Measurements from ENCODE around the gene NPFF. TPM values are rescaled to one million over a fixed set of nuclear protein-coding genes. Genes with fewer than 3 reads are reported as not detected.

The NPFF gene
- polyA plus RNA-seq, 2 of the 4 experiments (the other 2 are of a cell fraction) = 0.17 TPM; not detected in 1

DNA sequence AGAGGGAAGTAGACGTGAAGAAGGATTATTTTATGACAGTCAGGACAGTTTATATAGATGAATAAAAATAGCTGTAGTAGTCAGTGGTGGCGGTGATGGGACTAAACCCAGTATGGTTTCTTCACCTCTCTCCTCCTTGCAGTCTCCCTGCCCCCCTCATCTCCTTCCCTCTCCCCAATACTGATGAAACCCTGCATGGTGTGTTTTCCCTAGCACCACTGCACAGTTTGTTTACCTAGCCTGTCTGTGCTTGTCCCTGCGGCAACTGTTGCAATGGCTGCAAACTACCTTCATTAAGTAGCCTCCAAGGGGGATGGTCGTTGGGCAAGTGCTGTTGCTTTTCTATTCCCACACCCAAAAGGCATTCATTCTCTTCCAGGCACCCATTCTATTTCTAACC, 40.6 kb downstream of the NPFF start:
- TF ChIP-seq, protein P1, sequence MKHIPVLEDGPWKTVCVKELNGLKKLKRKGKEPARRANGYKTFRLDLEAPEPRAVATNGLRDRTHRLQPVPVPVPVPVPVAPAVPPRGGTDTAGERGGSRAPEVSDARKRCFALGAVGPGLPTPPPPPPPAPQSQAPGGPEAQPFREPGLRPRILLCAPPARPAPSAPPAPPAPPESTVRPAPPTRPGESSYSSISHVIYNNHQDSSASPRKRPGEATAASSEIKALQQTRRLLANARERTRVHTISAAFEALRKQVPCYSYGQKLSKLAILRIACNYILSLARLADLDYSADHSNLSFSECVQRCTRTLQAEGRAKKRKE (CRISPR knock-in tag; IDR thresholded peaks at IDR 0.05; ENCODE audit: low read depth) = no peak
- TF ChIP-seq, protein P2, sequence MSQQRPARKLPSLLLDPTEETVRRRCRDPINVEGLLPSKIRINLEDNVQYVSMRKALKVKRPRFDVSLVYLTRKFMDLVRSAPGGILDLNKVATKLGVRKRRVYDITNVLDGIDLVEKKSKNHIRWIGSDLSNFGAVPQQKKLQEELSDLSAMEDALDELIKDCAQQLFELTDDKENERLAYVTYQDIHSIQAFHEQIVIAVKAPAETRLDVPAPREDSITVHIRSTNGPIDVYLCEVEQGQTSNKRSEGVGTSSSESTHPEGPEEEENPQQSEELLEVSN (IDR thresholded peaks at IDR 0.05; ENCODE audit: borderline replicate concordance, low read depth) = no peak
- TF ChIP-seq ZFP36 (IDR thresholded peaks at IDR 0.05; ENCODE audit: borderline replicate concordance, partially characterized antibody) (no peak), HOXB5 (CRISPR knock-in tag; IDR thresholded peaks at IDR 0.05) (no peak), MAFK (IDR thresholded peaks at IDR 0.05; ENCODE audit: partially characterized antibody) (no peak), FOSB (CRISPR knock-in tag; IDR thresholded peaks at IDR 0.05) (0 out of 2 replicates have a peak, but pooled peaks have one; percentile 8)
- TF ChIP-seq, protein P3, sequence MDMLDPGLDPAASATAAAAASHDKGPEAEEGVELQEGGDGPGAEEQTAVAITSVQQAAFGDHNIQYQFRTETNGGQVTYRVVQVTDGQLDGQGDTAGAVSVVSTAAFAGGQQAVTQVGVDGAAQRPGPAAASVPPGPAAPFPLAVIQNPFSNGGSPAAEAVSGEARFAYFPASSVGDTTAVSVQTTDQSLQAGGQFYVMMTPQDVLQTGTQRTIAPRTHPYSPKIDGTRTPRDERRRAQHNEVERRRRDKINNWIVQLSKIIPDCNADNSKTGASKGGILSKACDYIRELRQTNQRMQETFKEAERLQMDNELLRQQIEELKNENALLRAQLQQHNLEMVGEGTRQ (IDR thresholded peaks at IDR 0.05) = no peak
- WGBS (ENCODE audit: missing lambda C conversion rate) = 85% methylated on average over 4 of the region's 4 CpGs
- Histone ChIP-seq H3K9me3 (no peaks in the 10 kb centered on the region), H3K4me1 (peaks cover 31% of the 10 kb centered on the region; the same call in 2 of the 3 replicates), H3K27ac (no peak overlapping the region), H3K4me2 (no peak overlapping the region), H3K4me3 (no peak overlapping the region)
- CTCF ChIA-PET = interaction anchor here (1.1 to 3.3 kb wide), 2 partner anchors 8 to 9 kb away, joined by 3 to 14 read pairs; no protein-coding TSS in a partner anchor
- peak; percentile 3 to 5; a peak in 2 of 6 replicates for ATAC-seq
- DNase-seq (ENCODE audit: low read depth in 1 of 2, low spot score in 1 of 2) = no peak
- POLR2A ChIA-PET = no interaction called here
- no peak for FAIRE-seq

DNA sequence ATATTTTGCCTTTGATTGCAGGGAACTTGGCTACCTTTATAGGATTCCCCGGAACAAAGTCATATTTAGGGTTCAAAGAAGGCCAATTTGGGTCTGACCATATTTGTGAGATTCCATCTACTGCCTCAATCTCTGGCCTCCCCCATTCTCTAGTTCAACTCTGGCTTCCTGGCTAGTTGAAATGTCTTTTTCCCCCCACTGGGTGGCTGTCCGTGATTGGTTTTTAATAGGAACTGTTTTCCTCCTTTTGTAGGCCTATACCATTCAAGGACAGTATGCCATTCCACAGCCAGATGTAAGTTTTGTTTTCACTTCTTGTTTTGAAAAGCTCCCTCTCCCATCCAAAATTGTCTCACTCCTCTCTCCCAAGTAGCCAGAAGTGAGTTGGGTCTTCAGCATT, 41.6 kb downstream of the NPFF start:
- ATAC-seq = peak; percentile 18 to 30; a peak in 3 of 6 replicates
- POLR2A ChIA-PET = interaction anchor here (0.5 to 2.8 kb wide), 4 partner anchors 8 to 13 kb away, joined by 3 to 9 read pairs (median 4); no protein-coding TSS in a partner anchor
- FAIRE-seq = no peak

More for the DNA sequence above, 41.6 kb downstream of the NPFF start:
- no peak overlapping the region for H3K4me3 ChIP-seq
- H3K4me1 ChIP-seq = peaks cover 41% of the 10 kb centered on the region; the same call in 2 of the 3 replicates
- DNase-seq (ENCODE audit: low read depth in 1 of 2, low spot score in 1 of 2) = no peak
- no peak for TF ChIP-seq CHD4 (IDR thresholded peaks at IDR 0.05; ENCODE audit: borderline replicate concordance)
- TF ChIP-seq, protein P4, sequence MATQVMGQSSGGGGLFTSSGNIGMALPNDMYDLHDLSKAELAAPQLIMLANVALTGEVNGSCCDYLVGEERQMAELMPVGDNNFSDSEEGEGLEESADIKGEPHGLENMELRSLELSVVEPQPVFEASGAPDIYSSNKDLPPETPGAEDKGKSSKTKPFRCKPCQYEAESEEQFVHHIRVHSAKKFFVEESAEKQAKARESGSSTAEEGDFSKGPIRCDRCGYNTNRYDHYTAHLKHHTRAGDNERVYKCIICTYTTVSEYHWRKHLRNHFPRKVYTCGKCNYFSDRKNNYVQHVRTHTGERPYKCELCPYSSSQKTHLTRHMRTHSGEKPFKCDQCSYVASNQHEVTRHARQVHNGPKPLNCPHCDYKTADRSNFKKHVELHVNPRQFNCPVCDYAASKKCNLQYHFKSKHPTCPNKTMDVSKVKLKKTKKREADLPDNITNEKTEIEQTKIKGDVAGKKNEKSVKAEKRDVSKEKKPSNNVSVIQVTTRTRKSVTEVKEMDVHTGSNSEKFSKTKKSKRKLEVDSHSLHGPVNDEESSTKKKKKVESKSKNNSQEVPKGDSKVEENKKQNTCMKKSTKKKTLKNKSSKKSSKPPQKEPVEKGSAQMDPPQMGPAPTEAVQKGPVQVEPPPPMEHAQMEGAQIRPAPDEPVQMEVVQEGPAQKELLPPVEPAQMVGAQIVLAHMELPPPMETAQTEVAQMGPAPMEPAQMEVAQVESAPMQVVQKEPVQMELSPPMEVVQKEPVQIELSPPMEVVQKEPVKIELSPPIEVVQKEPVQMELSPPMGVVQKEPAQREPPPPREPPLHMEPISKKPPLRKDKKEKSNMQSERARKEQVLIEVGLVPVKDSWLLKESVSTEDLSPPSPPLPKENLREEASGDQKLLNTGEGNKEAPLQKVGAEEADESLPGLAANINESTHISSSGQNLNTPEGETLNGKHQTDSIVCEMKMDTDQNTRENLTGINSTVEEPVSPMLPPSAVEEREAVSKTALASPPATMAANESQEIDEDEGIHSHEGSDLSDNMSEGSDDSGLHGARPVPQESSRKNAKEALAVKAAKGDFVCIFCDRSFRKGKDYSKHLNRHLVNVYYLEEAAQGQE (IDR thresholded peaks at IDR 0.05) = no peak
- no peak for TF ChIP-seq EP300 (IDR thresholded peaks at IDR 0.05)
- no peak for TF ChIP-seq HOXB13 (CRISPR knock-in tag; IDR thresholded peaks at IDR 0.05; ENCODE audit: low read depth)
- TF ChIP-seq, protein P5, sequence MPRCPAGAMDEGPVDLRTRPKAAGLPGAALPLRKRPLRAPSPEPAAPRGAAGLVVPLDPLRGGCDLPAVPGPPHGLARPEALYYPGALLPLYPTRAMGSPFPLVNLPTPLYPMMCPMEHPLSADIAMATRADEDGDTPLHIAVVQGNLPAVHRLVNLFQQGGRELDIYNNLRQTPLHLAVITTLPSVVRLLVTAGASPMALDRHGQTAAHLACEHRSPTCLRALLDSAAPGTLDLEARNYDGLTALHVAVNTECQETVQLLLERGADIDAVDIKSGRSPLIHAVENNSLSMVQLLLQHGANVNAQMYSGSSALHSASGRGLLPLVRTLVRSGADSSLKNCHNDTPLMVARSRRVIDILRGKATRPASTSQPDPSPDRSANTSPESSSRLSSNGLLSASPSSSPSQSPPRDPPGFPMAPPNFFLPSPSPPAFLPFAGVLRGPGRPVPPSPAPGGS (IDR thresholded peaks at IDR 0.05) = no peak
- no peak overlapping the region for H3K4me2 ChIP-seq
- H3K9me3 ChIP-seq = no peaks in the 10 kb centered on the region
- WGBS (ENCODE audit: missing lambda C conversion rate) = 78% methylated on average over 2 of the region's 2 CpGs
- CTCF ChIA-PET = interaction anchor here (3.3 kb wide), 1 partner anchor 10 kb away, joined by 14 read pairs; no protein-coding TSS in a partner anchor
- H3K27ac ChIP-seq = no peak overlapping the region

Measured in A549 (cell line).